Glutamatergic neuron (in vitro differentiated cells): ENCODE measurements around the gene TINAGL1. TPM values are rescaled to one million over a fixed set of nuclear protein-coding genes. Genes with fewer than 3 reads are reported as not detected.

ENCODE experiments used
- DNase-seq: peaks from one replicate; pipeline ENCODE4 v3.0.0; 2022
- H3K27ac Mint-ChIP-seq: one replicate; pipeline ENCODE4 v1.8.0; 2020; ENCODE audit warnings: mild to moderate bottlenecking, mixed read lengths, inconsistent platforms; ENCODE audit not compliant: unreplicated experiment
- H3K27me3 Mint-ChIP-seq: one replicate; pipeline ENCODE4 v1.8.0; 2020; ENCODE audit warnings: mild to moderate bottlenecking, moderate library complexity, mixed read lengths, inconsistent platforms; ENCODE audit not compliant: unreplicated experiment
- H3K36me3 Mint-ChIP-seq: one replicate; pipeline ENCODE4 v1.8.0; 2020; ENCODE audit warnings: mild to moderate bottlenecking, mixed read lengths, inconsistent platforms; ENCODE audit not compliant: unreplicated experiment
- H3K4me1 Mint-ChIP-seq: one replicate; pipeline ENCODE4 v1.8.0; 2020; ENCODE audit warnings: mild to moderate bottlenecking, low read depth, mixed read lengths, inconsistent platforms; ENCODE audit not compliant: unreplicated experiment
- H3K4me3 Mint-ChIP-seq: one replicate; pipeline ENCODE4 v1.8.0; 2020; ENCODE audit warnings: mild to moderate bottlenecking, mixed read lengths, inconsistent platforms; ENCODE audit not compliant: unreplicated experiment
- H3K9me3 Mint-ChIP-seq: one replicate; pipeline ENCODE4 v1.8.0; 2020; ENCODE audit warnings: mild to moderate bottlenecking, moderate library complexity, mixed read lengths, inconsistent platforms; ENCODE audit not compliant: unreplicated experiment
- CTCF ChIP-seq: fragments of 200-600 bp; sonication (generic); IDR thresholded peaks from one replicate; pipeline ENCODE4 v1.5.0; 2021; ENCODE audit not compliant: partially characterized antibody, unreplicated experiment
- total RNA-seq: library from RNA; stranded (reverse); fragmentation: NEBNext Ultra II Directional; extraction: Animal tissue kit (Norgen Biotek cat#: 25700); gene quantifications from one replicate; pipeline ENCODE4 v1.2.1, GENCODE V29; 2021; ENCODE audit not compliant: unreplicated experiment

TINAGL1 gene
- total RNA-seq, 1 donor from 2014 or later, result not detected

GRCh38 chr1:31571340-31572295, 4.7 kb upstream of the TINAGL1 start:
- no peaks in the 10 kb centered on the region for H3K36me3 Mint-ChIP-seq
- peaks cover 8% of the 10 kb centered on the region for H3K4me1 Mint-ChIP-seq
- TF ChIP-seq CTCF, result no peak
- no peak for DNase-seq
- peaks cover 3% of the 10 kb centered on the region for H3K9me3 Mint-ChIP-seq
- H3K27me3 Mint-ChIP-seq, result no peaks in the 10 kb centered on the region
- H3K4me3 Mint-ChIP-seq, result no peak overlapping the region
- H3K27ac Mint-ChIP-seq, result no peak overlapping the region

GRCh38 chr1:31572323-31573104, 3.8 kb upstream of the TINAGL1 start:
- Mint-ChIP-seq H3K9me3 (peaks cover 3% of the 10 kb centered on the region), H3K4me3 (no peak overlapping the region), H3K4me1 (peaks cover 11% of the 10 kb centered on the region), H3K27me3 (peaks cover 2% of the 10 kb centered on the region), H3K36me3 (no peaks in the 10 kb centered on the region), H3K27ac (no peak overlapping the region)
- no peak for TF ChIP-seq CTCF
- DNase-seq, result no peak

GRCh38 chr1:31573261-31573660, 3.1 kb upstream of the TINAGL1 start:
- peaks cover 11% of the 10 kb centered on the region for H3K4me1 Mint-ChIP-seq
- H3K9me3 Mint-ChIP-seq, result peaks cover 3% of the 10 kb centered on the region
- TF ChIP-seq CTCF, result no peak
- H3K36me3 Mint-ChIP-seq, result no peaks in the 10 kb centered on the region
- H3K27ac Mint-ChIP-seq, result no peak overlapping the region
- H3K27me3 Mint-ChIP-seq, result peaks cover 2% of the 10 kb centered on the region
- no peak overlapping the region for H3K4me3 Mint-ChIP-seq
- DNase-seq, result no peak

- DNase-seq, result no peak
- Mint-ChIP-seq H3K4me1 (peaks cover 9% of the 10 kb centered on the region), H3K36me3 (no peaks in the 10 kb centered on the region), H3K27me3 (peaks cover 2% of the 10 kb centered on the region), H3K4me3 (no peak overlapping the region), H3K9me3 (peaks cover 3% of the 10 kb centered on the region), H3K27ac (no peak overlapping the region)
- TF ChIP-seq CTCF, result no peak
These were observed 1.5 kb upstream of the TINAGL1 start for GRCh38 chr1:31574749-31575368.
